Measurements from ENCODE around the gene ALDH1A3.

- TF ChIP-seq POLR2A (IDR thresholded peaks at IDR 0.05; ENCODE audit: low read length) (no peak), GATA1 (IDR thresholded peaks at IDR 0.05; ENCODE audit: low read depth, low read length) (no peak)
Measured at GRCh38 chr15:100875495-100875894, 4.1 kb upstream of the ALDH1A3 start.

All from erythroblast (primary cell).